ENCODE measurements around the gene ABHD18. TPM values are rescaled to one million over a fixed set of nuclear protein-coding genes. Genes with fewer than 3 reads are reported as not detected.
"Not testable (repeated sequence)": the region's sequence is repeated elsewhere in the genome, so short reads cannot be mapped to it uniquely, and the experiment has no call there.

ABHD18 gene
- total RNA-seq, 6 experiments from 2014 or later = 8.3 to 12.2 (median 10.2) TPM

DNA sequence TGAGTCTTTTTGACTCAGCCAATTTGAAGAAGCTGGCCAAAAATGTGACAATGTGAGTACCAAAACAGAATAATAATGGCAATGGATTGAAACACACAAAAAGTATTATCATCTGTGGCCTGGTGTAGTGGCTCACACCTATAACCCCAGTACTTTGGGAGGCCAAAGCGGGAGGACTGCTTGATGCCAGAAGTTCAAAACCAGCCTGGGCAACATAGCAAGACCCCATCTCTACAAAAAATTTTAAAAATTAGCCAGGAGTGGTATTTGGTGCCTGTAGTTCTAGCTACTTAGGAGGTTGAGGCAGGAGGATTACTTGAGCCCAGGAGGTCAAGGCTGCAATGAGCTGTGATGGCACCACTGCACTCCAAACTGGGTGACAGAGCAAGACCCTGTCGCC is 43.0 kb upstream of the ABHD18 start:
- Histone ChIP-seq H3K27ac (no peak overlapping the region), H3K4me3 (no peak overlapping the region), H3K4me1 (no peaks in the 10 kb centered on the region), H3K9me3 (no peaks in the 10 kb centered on the region), H3K36me3 (peaks cover 0 to 24% (median 3%) of the 10 kb centered on the region in 4 donors), H3K27me3 (no peaks in the 10 kb centered on the region)
- WGBS (ENCODE audit: insufficient coverage, low coverage, low lambda C conversion rate, missing lambda C conversion rate) = 100% methylated on average over 1 of the region's 2 CpGs
- DNase-seq (no peak), ATAC-seq (no peak)
- no peak for TF ChIP-seq POLR2A (IDR thresholded peaks at IDR 0.05)
- TF ChIP-seq, protein P1, sequence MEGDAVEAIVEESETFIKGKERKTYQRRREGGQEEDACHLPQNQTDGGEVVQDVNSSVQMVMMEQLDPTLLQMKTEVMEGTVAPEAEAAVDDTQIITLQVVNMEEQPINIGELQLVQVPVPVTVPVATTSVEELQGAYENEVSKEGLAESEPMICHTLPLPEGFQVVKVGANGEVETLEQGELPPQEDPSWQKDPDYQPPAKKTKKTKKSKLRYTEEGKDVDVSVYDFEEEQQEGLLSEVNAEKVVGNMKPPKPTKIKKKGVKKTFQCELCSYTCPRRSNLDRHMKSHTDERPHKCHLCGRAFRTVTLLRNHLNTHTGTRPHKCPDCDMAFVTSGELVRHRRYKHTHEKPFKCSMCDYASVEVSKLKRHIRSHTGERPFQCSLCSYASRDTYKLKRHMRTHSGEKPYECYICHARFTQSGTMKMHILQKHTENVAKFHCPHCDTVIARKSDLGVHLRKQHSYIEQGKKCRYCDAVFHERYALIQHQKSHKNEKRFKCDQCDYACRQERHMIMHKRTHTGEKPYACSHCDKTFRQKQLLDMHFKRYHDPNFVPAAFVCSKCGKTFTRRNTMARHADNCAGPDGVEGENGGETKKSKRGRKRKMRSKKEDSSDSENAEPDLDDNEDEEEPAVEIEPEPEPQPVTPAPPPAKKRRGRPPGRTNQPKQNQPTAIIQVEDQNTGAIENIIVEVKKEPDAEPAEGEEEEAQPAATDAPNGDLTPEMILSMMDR (IDR thresholded peaks at IDR 0.05) = no peak
- intact Hi-C loops (cut with DNase I) = no loop called here

DNA sequence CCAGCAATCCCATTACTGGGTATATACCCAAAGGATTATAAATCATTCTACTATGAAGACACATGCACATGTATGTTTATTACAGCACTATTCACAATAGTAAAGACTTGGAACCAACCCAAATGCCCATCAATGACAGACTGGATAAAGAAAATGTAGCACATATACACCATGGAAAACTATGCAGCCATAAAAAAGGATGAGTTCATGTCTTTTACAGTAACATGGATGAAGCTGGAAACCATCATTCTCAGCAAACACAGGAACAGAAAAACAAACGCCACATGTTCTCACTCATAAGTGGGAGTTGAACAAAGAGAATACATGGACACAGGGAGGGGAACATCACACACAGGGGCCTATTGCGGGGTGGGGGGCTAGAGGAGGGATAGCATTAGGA is 39.5 kb upstream of the ABHD18 start:
- H3K9me3 ChIP-seq; DNase-seq; H3K4me3 ChIP-seq; H3K4me1 ChIP-seq; intact Hi-C loops (cut with DNase I); ATAC-seq; H3K36me3 ChIP-seq; H3K27ac ChIP-seq; H3K27me3 ChIP-seq: not testable (repeated sequence)
- 100% methylated on average over 1 of the region's 2 CpGs for WGBS (ENCODE audit: insufficient coverage, low coverage, low lambda C conversion rate, missing lambda C conversion rate)

DNA sequence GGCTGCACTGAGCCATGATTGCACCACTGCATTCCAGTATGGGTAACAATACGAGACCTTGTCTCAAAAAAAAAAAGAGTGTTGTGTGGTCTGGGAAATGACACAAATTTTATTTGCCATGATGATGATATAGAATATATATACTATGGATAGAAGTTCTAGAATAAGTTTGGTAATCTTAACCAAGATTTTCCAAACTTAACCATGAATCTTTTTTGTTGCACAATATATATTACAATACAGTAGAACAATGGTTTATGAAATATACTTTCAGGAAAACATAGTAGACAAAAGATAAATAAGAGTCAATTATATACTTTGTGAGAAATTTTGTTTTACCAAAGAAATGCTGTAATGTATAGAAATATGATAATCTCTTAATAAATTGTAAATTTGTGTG is 35.0 kb upstream of the ABHD18 start:
- Histone ChIP-seq H3K4me1 (no peaks in the 10 kb centered on the region), H3K27me3 (no peaks in the 10 kb centered on the region), H3K9me3 (no peaks in the 10 kb centered on the region), H3K36me3 (no peaks in the 10 kb centered on the region), H3K27ac (no peak overlapping the region), H3K4me3 (no peak overlapping the region)
- WGBS (ENCODE audit: insufficient coverage, low coverage, low lambda C conversion rate, missing lambda C conversion rate) = 86% methylated on average over 1 of the region's 1 CpG
- ATAC-seq (no peak), DNase-seq (no peak)
- TF ChIP-seq, protein P1 (IDR thresholded peaks at IDR 0.05) = no peak
- no peak for TF ChIP-seq POLR2A (IDR thresholded peaks at IDR 0.05)
- intact Hi-C loops (cut with DNase I) = no loop called here

DNA sequence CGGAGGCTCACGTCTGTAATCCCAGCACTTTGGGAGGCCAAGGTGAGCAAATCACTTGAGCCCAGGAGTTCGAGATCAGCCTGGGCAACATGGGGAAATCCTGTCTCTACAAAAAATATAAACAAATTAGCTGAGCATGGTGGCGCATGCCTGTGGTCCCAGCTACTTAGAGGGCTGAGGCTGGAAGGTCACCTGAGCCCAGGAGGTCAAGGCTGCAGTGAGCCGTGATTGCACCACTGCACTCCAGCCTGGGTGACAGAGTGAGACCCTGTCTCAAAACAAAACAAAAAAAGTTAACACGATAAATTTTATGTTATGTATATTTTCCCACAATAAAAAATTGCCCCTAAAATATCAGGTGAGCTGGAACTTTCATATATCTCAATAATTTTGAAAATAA is 33.4 kb upstream of the ABHD18 start:
- 75% methylated on average over 6 of the region's 6 CpGs for WGBS (ENCODE audit: insufficient coverage, low coverage, low lambda C conversion rate, missing lambda C conversion rate)
- intact Hi-C loops (cut with DNase I) = not testable (repeated sequence)

DNA sequence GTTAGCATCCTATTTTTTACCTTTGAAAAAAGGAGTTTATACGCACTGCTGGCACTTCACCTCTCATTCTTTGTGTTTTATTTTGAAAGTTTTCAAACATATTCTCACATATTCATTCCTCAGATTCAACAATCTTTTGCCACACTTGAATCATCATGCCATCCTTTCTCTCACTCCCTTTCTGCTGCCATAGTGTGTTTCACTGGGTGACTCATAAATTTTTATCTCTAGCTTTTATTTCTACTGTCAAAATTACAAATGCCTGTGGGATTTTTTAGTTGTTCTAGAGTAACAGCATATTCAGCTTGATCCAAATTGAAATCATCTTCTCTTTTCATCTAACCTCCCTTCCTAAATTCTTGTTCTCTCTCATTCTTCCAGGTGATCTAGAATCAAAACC is 28.2 kb upstream of the ABHD18 start:
- intact Hi-C loops (cut with DNase I) = no loop called here
- Histone ChIP-seq H3K4me3 (no peak overlapping the region), H3K9me3 (no peaks in the 10 kb centered on the region), H3K36me3 (peaks cover 0 to 4% (median 0%) of the 10 kb centered on the region in 4 donors), H3K4me1 (no peaks in the 10 kb centered on the region), H3K27ac (no peak overlapping the region), H3K27me3 (no peaks in the 10 kb centered on the region)
- TF ChIP-seq, protein P1 (IDR thresholded peaks at IDR 0.05) = no peak
- no peak for TF ChIP-seq POLR2A (IDR thresholded peaks at IDR 0.05)
- WGBS (ENCODE audit: insufficient coverage, low coverage, low lambda C conversion rate, missing lambda C conversion rate) = 90% methylated on average over 1 of the region's 1 CpG
- ATAC-seq = no peak
- DNase-seq = no peak

More for the DNA sequence above, 33.4 kb upstream of the ABHD18 start:
- H3K4me3 ChIP-seq, H3K27ac ChIP-seq, H3K36me3 ChIP-seq, H3K4me1 ChIP-seq, H3K27me3 ChIP-seq, H3K9me3 ChIP-seq, DNase-seq, ATAC-seq: not testable (repeated sequence)

DNA sequence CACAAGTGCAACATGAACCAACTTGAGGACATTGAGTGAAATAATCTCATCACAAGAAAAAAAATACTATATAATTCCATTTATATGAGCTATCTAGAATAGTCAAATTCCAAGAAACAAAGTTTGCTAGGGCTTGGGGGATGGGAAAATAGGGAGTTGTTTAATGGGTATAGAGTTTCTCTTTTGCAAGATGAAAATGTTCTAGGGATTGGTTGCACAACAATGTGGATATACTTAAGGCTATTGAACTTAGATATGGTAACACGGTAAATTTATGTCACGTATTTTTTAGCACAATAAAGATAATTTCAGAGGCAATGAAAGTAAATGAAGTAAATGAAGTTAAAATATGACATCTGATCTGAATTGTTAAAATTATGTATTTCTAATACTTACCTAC is 8.1 kb upstream of the ABHD18 start:
- ATAC-seq (peak in 3 of 4 donors; percentile 35 to 54 (median 50)), DNase-seq (no peak)
- no peak for TF ChIP-seq POLR2A (IDR thresholded peaks at IDR 0.05)
- TF ChIP-seq, protein P1 (IDR thresholded peaks at IDR 0.05) = no peak
- Histone ChIP-seq H3K4me3 (no peak overlapping the region), H3K27me3 (no peaks in the 10 kb centered on the region), H3K27ac (no peak overlapping the region), H3K9me3 (no peaks in the 10 kb centered on the region), H3K4me1 (peaks cover 0 to 8% (median 0%) of the 10 kb centered on the region in 4 donors), H3K36me3 (peaks cover 0 to 5% (median 0%) of the 10 kb centered on the region in 4 donors)
- WGBS (ENCODE audit: insufficient coverage, low coverage, low lambda C conversion rate, missing lambda C conversion rate) = 18% methylated on average over 2 of the region's 2 CpGs
- intact Hi-C loops (cut with DNase I) = no loop called here
